Measurements from ENCODE around the gene C19orf73.

GRCh38 chr19:49085868-49086232, 33.1 kb downstream of the C19orf73 start:
- no peak for TF ChIP-seq POLR2A (IDR thresholded peaks at IDR 0.05)
- TF ChIP-seq, protein P1, sequence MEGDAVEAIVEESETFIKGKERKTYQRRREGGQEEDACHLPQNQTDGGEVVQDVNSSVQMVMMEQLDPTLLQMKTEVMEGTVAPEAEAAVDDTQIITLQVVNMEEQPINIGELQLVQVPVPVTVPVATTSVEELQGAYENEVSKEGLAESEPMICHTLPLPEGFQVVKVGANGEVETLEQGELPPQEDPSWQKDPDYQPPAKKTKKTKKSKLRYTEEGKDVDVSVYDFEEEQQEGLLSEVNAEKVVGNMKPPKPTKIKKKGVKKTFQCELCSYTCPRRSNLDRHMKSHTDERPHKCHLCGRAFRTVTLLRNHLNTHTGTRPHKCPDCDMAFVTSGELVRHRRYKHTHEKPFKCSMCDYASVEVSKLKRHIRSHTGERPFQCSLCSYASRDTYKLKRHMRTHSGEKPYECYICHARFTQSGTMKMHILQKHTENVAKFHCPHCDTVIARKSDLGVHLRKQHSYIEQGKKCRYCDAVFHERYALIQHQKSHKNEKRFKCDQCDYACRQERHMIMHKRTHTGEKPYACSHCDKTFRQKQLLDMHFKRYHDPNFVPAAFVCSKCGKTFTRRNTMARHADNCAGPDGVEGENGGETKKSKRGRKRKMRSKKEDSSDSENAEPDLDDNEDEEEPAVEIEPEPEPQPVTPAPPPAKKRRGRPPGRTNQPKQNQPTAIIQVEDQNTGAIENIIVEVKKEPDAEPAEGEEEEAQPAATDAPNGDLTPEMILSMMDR (IDR thresholded peaks at IDR 0.05): no peak

All from prostate gland (tissue), 2 donors.